ENCODE results near the gene ETV4. TPM values are rescaled to one million over a fixed set of nuclear protein-coding genes. Genes with fewer than 3 reads are reported as not detected.

The ETV4 gene
- total and polyA plus RNA-seq, 2 donors from 2014 or later: 2.5 to 6.8 TPM

DNA sequence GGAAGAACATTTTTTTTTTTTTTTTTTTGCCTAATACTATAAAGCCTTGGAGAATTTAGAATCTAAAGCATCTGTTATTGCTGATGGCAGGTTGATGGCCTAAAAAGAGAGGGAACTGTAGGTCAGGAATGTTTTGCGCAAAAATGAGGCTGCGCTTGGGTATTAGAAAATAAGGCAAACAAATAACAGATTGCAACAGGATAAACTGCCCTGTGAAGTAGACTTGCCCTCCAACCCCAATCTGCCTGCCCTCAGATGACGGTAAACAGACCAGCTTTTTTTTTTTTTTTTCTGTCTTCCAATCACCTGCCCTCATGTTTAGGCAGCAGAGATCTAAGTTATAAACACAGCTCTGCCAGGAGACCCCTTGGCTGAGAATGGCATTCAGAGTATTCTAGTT, 66.2 kb downstream of the ETV4 start:
- DNase-seq: no peak
- Histone ChIP-seq H3K9me3 (ENCODE audit: control insufficient read depth in 2 of 3, insufficient read depth in 1 of 3, low read length in 3 of 3) (no peaks in the 10 kb centered on the region), H3K27ac (ENCODE audit: low read depth in 2 of 2, low read length in 2 of 2) (no peak overlapping the region), H3K4me1 (ENCODE audit: control insufficient read depth in 2 of 3, insufficient read depth in 2 of 3, low read depth in 1 of 3, low read length in 3 of 3) (peaks cover 0 to 4% (median 1%) of the 10 kb centered on the region in 3 donors), H3K9ac (ENCODE audit: low read length in 3 of 3) (no peak overlapping the region), H3K36me3 (ENCODE audit: control insufficient read depth in 2 of 3, insufficient read depth in 3 of 3, low read length in 3 of 3) (no peaks in the 10 kb centered on the region), H3K27me3 (ENCODE audit: control insufficient read depth, insufficient read depth, low read length) (no peaks in the 10 kb centered on the region), H3K4me3 (ENCODE audit: low read length in 3 of 3) (no peak overlapping the region)
- intact Hi-C loops (cut with DNase I): no loop called here
- no peak for FAIRE-seq
- TF ChIP-seq CTCF (IDR thresholded peaks at IDR 0.05; ENCODE audit: borderline replicate concordance, extremely low read depth, insufficient read depth): no peak

Other genes starting within 250 kb of the ETV4 start
- 48.8 TPM for gene ARL4D, start 147.3 kb downstream of the ETV4 start, total RNA-seq
- 81.2 TPM for gene ARL4D, start 147.3 kb downstream of the ETV4 start, polyA plus RNA-seq (ENCODE audit: insufficient read depth, low read depth, low replicate concordance)
- 53.9 TPM for gene DHX8, start 62.4 kb downstream of the ETV4 start, total RNA-seq
- 28.7 TPM for gene DHX8, start 62.4 kb downstream of the ETV4 start, polyA plus RNA-seq (ENCODE audit: insufficient read depth, low read depth, low replicate concordance)
- gene MEOX1, start 115.6 kb upstream of the ETV4 start, total RNA-seq: 1.4 TPM
- gene MEOX1, start 115.6 kb upstream of the ETV4 start, polyA plus RNA-seq (ENCODE audit: insufficient read depth, low read depth, low replicate concordance): not detected
- 0.09 TPM for gene SOST, start 212.5 kb upstream of the ETV4 start, total RNA-seq
- 15.1 TPM for gene SOST, start 212.5 kb upstream of the ETV4 start, polyA plus RNA-seq (ENCODE audit: insufficient read depth, low read depth, low replicate concordance)
- gene DUSP3, start 232.6 kb upstream of the ETV4 start, total RNA-seq: 102 TPM
- 126 TPM for gene DUSP3, start 232.6 kb upstream of the ETV4 start, polyA plus RNA-seq (ENCODE audit: insufficient read depth, low read depth, low replicate concordance)
- gene CFAP97D1, start 234.1 kb upstream of the ETV4 start, total RNA-seq: not detected
- gene CFAP97D1, start 234.1 kb upstream of the ETV4 start, polyA plus RNA-seq (ENCODE audit: insufficient read depth, low read depth, low replicate concordance): not detected

All from kidney (tissue), 14 donors.